OCI-LY7 (cell line): ENCODE results near the gene FOXK1. TPM values are rescaled to one million over a fixed set of nuclear protein-coding genes. Genes with fewer than 3 reads are reported as not detected.

ENCODE experiments used
- BruUV-seq: library from RNA; stranded (reverse); fragments of 400-500 nt; replicated peaks from 2 replicates; lab custom pipeline; 2021; lab: Mats Ljungman, UMichigan
- CTCF ChIA-PET: fragments of 300-600 bp; sonication (Branson Sonifier 250); formaldehyde crosslinking; loops from one replicate; lab custom pipeline; 2022; ENCODE audit warnings: antibody characterized with exemption; ENCODE audit not compliant: unreplicated experiment; lab: Charles Lee
- POLR2A ChIA-PET: fragments of 300-600 bp; sonication (Branson Sonifier 250); formaldehyde crosslinking; loops from one replicate; lab custom pipeline; 2022; ENCODE audit warnings: antibody characterized with exemption; lab: Charles Lee
- DNase-seq: peaks from one replicate; pipeline ENCODE4 v3.0.0-alpha.2; 2015; ENCODE audit warnings: low spot score
- H2AFZ ChIP-seq: fragments of 200-600 bp; sonication (generic), shearing (Covaris generic); 2 replicates; pipeline ENCODE4 v1.6.1; 2014; ENCODE audit warnings: mild to moderate bottlenecking, antibody characterized with exemption, low read length, moderate library complexity
- H3K27ac ChIP-seq: fragments of 200-600 bp; sonication (generic); 2 replicates; pipeline ENCODE4 v1.5.1; 2014; ENCODE audit warnings: mixed run types, low read depth, mild to moderate bottlenecking, moderate library complexity, low read length, inconsistent platforms; ENCODE audit not compliant: poor library complexity, severe bottlenecking
- H3K36me3 ChIP-seq: fragments of 200-600 bp; sonication (generic); 2 replicates; pipeline ENCODE4 v1.6.1; 2014; ENCODE audit warnings: mild to moderate bottlenecking, antibody characterized with exemption, low read length, moderate library complexity, mixed read lengths; ENCODE audit not compliant: insufficient read depth
- H3K4me1 ChIP-seq: fragments of 200-600 bp; sonication (generic); 2 replicates; pipeline ENCODE4 v1.5.1; 2014; ENCODE audit warnings: mild to moderate bottlenecking, low read length; ENCODE audit not compliant: insufficient read depth, poor library complexity, severe bottlenecking
- H3K4me2 ChIP-seq: fragments of 200-600 bp; sonication (generic); 2 replicates; pipeline ENCODE4 v1.6.1; 2014; ENCODE audit warnings: mild to moderate bottlenecking, low read length
- H3K4me3 ChIP-seq: fragments of 200-600 bp; sonication (generic); 2 replicates; pipeline ENCODE4 v1.5.1; 2014; ENCODE audit warnings: mild to moderate bottlenecking, low read depth, low read length; ENCODE audit not compliant: poor library complexity, severe bottlenecking
- H3K79me2 ChIP-seq: fragments of 200-600 bp; sonication (generic); 2 replicates; pipeline ENCODE4 v1.6.1; 2016; ENCODE audit warnings: low read depth, mild to moderate bottlenecking, low read length, moderate library complexity, mixed read lengths; ENCODE audit not compliant: insufficient read depth
- H3K9me2 ChIP-seq: fragments of 200-600 bp; sonication (generic); 2 replicates; pipeline ENCODE4 v1.6.1; 2016; ENCODE audit warnings: mild to moderate bottlenecking, low read length, mixed read lengths; ENCODE audit not compliant: insufficient read depth
- H3K9me3 ChIP-seq: fragments of 200-600 bp; sonication (generic); 2 replicates; pipeline ENCODE4 v1.6.1; 2014; ENCODE audit warnings: mild to moderate bottlenecking, mixed run types, low read length, mixed read lengths
- H4K20me1 ChIP-seq: fragments of 200-600 bp; sonication (generic); 2 replicates; pipeline ENCODE4 v1.6.1; 2014; ENCODE audit warnings: mild to moderate bottlenecking, antibody characterized with exemption, low read length, moderate library complexity, mixed read lengths; ENCODE audit not compliant: insufficient read depth
- EZH2phosphoT487 ChIP-seq: fragments of 200-600 bp; sonication (generic); IDR thresholded peaks from 2 replicates; pipeline ENCODE4 v1.6.1; 2018; ENCODE audit warnings: low read depth, borderline replicate concordance, mild to moderate bottlenecking, mixed run types, antibody characterized with exemption, low read length, moderate library complexity, mixed read lengths
- intact Hi-C: fragments of 100-400 bp; cut with micrococcal nuclease; formaldehyde crosslinking; loops from one replicate; pipeline ENCODE4 v1.10.0; 2022; ENCODE audit not compliant: unreplicated experiment
- total RNA-seq, 2 experiments: library from RNA; depleted of rRNA in 1 of 2; stranded (reverse); fragments of >200 nt in 1 of 2; shearing (Covaris generic) in 1 of 2; gene quantifications; 2 replicates each; pipeline ENCODE4 v1.2.3, GENCODE V29; 2014 to 2022
- TF ChIP-seq, protein P1 (sequence below): fragments of 200-600 bp; sonication (generic); conservative IDR thresholded peaks from 2 replicates; pipeline ENCODE4 v1.5.1; 2014; ENCODE audit warnings: mild to moderate bottlenecking, antibody characterized with exemption, low read length, moderate library complexity, mixed read lengths

FOXK1 gene
- total RNA-seq, 2 experiments from 2014 or later: 17.3 to 34.5 TPM

GRCh38 chr7:4765776-4766490, 83.8 kb downstream of the FOXK1 start:
- no peaks in the 10 kb centered on the region for H3K79me2 ChIP-seq
- no peak overlapping the region for H2AFZ ChIP-seq
- H3K4me3 ChIP-seq: no peak overlapping the region
- no peaks in the 10 kb centered on the region for H3K9me2 ChIP-seq
- POLR2A ChIA-PET: no interaction called here
- peaks cover 25% of the 10 kb centered on the region for H3K36me3 ChIP-seq
- H4K20me1 ChIP-seq: no peaks in the 10 kb centered on the region
- BruUV-seq: no TSS peak
- H3K27ac ChIP-seq: no peak overlapping the region
- CTCF ChIA-PET: no interaction called here
- TF ChIP-seq, protein P1, sequence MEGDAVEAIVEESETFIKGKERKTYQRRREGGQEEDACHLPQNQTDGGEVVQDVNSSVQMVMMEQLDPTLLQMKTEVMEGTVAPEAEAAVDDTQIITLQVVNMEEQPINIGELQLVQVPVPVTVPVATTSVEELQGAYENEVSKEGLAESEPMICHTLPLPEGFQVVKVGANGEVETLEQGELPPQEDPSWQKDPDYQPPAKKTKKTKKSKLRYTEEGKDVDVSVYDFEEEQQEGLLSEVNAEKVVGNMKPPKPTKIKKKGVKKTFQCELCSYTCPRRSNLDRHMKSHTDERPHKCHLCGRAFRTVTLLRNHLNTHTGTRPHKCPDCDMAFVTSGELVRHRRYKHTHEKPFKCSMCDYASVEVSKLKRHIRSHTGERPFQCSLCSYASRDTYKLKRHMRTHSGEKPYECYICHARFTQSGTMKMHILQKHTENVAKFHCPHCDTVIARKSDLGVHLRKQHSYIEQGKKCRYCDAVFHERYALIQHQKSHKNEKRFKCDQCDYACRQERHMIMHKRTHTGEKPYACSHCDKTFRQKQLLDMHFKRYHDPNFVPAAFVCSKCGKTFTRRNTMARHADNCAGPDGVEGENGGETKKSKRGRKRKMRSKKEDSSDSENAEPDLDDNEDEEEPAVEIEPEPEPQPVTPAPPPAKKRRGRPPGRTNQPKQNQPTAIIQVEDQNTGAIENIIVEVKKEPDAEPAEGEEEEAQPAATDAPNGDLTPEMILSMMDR: peak; percentile 59
- TF ChIP-seq EZH2phosphoT487: no peak
- no peaks in the 10 kb centered on the region for H3K9me3 ChIP-seq
- no peak for DNase-seq
- H3K4me1 ChIP-seq: no peaks in the 10 kb centered on the region
- H3K4me2 ChIP-seq: no peak overlapping the region
- intact Hi-C loops: no loop called here

DNA sequence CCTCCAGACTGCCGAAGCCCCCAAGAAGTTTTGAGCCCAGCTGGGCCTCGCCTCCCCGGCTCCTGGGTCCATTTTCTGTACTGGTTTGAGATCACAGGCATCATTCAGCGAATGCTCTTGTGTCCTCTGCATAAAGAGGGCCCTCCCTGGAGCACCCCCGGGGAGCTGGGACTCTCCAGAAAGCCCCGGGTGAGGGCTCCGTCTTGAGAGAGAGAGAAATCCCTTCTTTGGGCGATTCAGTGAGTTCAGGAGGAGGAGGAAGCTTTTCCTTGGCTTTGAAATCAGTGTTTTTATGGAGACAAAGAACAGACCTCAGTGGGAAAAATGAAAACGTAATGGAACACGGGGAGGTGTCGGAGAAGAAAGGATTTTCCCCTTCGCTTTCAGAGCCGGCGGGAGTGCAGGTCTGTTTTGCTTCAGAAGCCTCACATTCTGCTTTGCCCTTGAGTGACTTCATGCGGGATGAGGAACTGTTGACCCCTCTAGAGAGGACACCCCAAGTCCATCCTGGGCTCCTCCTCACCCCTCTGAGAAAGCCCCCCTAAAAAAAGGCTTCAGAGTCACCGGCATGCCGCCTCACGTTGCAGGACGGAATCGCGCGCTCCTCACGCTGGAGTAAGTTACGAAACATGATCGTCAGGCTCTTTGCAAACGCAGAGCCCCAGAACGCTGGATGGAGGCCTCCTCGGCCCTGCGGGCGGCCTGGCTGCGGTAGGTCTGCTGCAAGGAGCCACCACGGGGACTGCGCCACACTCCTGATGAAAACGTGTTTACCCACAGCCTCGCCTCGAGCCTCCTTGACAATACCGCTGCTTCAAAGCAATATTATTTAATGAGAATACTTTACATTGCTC, 84.8 kb downstream of the FOXK1 start:
- no peaks in the 10 kb centered on the region for H3K9me3 ChIP-seq
- BruUV-seq: no TSS peak
- POLR2A ChIA-PET: no interaction called here

More for the DNA sequence above, 84.8 kb downstream of the FOXK1 start:
- Histone ChIP-seq H3K4me3 (no peak overlapping the region), H3K4me2 (no peak overlapping the region), H2AFZ (no peak overlapping the region), H3K36me3 (peaks cover 16% of the 10 kb centered on the region), H3K4me1 (no peaks in the 10 kb centered on the region), H4K20me1 (no peaks in the 10 kb centered on the region), H3K79me2 (no peaks in the 10 kb centered on the region), H3K27ac (no peak overlapping the region), H3K9me2 (no peaks in the 10 kb centered on the region)
- intact Hi-C loops: no loop called here
- CTCF ChIA-PET: no interaction called here
- TF ChIP-seq, protein P1: no peak
- TF ChIP-seq EZH2phosphoT487: no peak
- DNase-seq: no peak
